HG03159 (cell line): ENCODE data around the gene STAM.
A peak's percentile ranks its signal among the peaks of the same experiment; 100 is the strongest.
"Not testable (repeated sequence)": the region's sequence is repeated elsewhere in the genome, so short reads cannot be mapped to it uniquely, and the experiment has no call there.

Experiments
- ATAC-seq: cut with Tn5 transposase; IDR thresholded peaks from one replicate; pipeline ENCODE4 v1.9.1; 2021; ENCODE audit warnings: mild to moderate bottlenecking, moderate library complexity; ENCODE audit not compliant: unreplicated experiment

Gene STAM

DNA sequence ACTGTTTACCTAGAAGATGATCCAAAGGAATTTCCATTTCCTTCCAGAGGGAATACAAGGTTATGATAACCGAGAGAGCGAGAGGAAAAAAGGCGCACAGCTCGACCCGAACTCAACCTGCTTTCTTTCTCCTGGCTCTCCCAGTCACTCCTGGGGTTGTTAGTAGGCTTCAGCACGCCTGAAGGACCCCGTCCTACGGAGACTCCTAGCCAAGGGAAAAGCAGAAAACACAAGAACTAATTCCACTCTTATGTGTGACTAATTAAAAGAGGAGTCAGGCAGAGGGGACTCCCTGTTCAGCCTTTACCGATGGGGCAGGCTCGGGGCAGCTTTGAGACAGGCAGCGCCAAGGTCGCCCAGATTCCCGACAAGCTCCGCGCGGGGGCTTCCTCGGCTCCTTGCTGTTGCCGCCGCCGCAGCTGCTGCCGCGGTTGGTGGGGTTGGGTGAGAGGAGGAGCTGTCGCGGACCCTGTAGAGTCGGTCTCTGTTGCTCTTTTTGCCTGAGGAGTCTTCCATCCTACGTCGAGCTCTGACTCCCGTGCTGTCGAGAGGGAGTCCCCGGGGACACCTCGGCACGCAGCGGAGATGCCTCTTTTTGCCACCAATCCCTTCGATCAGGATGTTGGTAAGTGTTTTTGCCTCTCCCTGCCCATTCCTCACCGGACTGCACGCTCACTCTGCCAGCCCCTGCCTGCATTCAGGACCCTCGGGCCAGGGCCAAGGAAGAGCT, at the start of gene STAM:
Gene STAM (plus strand): TSS at position 397 of the 730 bp plus-strand sequence. CDS start 189 bp downstream, at position 586.
- ATAC-seq: peak; percentile 83

DNA sequence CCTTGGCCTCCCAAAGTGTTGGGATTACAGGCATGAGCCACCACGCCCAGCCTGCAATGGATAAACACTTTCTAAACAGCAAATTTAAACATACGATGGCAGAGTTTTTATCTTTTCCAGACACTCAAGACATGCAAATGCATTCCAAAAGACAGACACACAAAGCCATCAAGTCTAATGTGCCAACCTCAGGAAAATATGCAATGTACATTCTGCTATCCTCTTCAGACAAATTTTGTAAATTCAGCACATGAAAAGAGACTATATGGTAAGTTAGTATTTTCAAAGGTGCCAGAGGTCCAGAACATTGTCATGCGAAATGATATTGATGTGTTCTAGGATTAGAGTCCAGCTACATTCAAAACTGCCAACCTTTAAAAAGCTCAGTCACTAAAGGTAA, 46.6 kb upstream of the STAM start:
- no peak for ATAC-seq

DNA sequence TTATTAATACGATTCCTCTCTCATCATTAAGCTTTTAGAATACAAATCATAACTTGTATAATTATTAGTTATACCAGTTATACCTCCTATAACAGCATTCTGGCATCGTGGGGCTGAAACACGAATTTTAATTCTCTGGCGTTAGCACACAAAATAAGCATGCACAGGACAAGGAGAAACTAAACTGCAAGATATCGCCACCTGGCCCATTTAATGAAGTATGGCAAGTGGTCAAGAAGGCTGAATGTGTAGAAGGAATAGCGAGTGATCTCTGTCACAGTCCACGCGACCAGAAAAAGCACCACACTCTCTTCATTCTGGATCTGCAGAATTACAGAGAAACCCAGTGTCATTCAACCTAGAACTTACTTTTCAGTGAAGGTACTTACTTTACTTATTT, 44.9 kb upstream of the STAM start:
- ATAC-seq: no peak

DNA sequence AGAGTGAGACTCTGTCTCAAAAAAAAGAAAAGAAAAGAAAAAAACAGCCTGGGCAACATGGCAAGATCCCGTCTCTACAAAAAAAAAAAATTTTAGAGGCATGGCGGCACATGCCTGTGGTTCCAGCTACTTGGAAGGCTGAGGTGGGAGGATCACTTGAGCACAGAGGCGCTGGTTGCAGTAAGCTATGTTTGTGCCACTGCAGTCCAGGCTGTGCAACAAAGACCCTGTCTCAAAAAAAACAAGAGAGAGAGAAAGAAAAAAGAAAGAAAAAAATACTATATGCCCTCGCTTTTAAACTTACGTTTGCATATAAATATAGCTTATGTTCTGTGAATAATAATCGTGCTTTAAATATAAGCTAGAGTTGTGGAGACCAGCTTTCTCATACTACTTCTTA, 38.0 kb upstream of the STAM start:
- no peak for ATAC-seq

DNA sequence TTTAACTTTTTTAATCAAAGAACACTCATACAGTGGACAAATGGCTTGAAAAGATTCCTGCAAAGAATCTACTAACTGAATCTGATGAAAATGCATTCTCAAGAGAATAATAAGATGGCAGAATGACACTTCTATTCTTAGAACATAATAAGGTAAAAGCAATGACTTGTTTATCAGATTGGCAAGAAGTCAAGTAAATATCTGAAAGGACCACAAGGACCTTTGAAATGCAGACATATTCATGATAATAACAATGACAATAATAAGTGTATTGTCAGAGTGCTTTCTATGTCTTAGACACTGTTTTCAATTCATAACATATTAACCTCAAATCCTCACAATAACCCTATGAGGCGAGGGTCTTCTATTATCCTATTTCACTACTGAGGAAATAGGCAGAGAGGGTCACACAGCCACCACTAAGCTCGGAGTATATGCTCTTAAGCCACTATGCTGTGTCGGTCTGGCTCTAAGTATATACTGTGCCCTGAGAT, 37.4 kb upstream of the STAM start:
- ATAC-seq: no peak

DNA sequence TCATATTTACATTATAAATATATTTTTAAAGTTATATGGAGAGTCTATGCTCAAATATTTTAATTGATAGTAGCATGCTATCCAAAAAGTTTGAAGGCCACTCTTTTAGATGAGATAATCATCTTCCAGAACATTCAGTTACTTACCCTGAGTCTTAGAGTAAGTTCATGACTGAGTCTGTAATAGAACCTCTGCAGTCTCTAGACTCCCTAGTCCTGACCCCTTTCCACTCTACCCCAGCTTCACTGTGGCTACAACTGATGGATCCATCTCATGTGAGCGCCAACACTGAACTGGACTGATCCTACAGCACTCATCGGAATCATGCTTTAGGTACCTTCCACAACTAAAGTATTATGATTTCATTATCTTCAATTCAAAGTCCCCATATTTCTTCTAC, 36.9 kb upstream of the STAM start:
- no peak for ATAC-seq

DNA sequence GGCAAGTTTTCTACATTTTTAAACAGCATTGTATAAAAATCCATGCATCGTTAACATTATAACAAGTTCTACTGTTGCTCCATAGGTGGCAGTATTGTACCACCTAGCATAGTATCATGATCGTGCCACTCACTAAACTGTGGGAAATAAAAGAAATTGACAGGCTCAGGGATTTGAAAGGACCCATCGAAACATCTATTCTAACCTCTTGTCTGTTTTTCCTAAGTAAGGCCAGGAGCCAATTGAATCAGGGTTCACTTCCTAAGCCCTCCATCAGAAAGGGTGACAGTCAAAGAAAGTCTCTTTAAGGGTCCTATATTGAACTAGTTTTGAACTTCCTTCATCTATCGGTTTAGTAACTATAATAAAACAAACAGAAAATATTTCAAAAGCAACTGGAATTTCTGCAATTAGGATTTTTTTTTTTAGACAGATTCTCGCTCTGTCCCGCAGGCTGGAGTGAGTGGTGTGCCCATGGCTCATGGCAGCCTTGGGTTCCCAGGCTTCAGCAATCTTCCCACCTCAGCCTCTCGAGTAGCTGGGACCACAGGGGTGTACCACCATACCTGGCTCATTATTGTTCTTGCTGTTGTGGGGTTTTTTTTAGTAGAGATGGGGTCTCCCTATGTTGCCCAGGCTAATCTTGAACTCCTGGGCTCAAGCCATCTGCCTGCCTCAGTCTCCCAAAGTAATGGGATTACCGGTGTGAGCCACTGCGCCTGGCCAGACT, 36.2 kb upstream of the STAM start:
- ATAC-seq: peak; percentile 89

DNA sequence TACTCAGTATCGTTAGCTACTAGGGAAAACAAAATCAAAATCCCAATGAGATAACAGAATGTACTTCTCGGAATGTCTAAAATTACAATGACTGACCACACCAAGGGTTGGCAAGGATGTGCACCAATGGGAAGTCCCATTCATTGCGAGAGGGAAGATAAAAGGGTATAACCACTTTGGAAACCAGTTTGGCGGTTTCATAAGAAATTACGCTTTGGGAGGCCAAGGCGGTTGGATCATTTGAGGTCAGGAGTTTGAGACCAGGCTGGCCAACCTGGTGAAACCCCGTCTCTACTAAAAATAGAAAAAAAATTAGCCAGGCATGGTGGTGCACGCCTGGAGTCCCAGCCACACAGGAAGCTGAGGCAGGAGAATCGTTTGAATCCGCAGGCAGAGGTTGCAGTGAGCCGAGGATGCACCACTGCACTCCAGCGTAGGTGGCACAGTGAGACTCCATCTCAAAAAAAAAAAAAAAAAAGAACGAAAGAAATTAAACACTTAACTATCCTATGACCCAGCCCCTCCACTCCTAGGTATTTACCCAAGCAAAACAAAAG, 34.4 kb upstream of the STAM start:
- ATAC-seq: no peak

DNA sequence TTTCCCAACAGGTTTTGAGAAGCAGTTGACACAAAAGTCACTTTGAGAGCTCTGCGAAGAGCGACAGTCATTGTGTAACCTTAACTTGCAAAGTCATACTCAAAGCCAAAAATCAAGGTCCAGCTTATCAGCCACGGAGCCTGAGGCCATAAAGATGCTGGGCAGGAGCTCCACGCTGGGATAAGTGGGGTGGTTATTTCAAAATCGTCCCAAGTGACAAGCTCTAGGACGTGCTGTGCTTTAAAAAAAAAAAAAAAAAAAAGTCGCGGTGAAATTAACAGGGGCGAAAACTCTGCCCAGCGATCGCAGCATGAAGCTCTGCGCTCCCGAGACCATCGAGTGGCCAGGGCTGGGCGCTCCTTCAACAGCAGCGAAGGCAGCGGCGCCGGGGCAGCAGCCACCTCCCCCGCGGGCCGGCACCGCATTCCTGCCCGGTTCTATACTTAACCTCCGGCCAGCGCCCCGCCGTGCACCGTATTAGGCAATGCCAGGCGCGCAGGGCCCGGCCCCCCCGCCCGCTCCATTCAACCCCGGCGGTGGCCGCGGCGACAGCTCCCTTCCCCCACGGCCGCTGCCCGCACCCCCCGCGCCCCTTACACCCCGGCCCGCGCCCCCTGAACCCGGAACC, 27.4 kb upstream of the STAM start:
- ATAC-seq: peak; percentile 47

DNA sequence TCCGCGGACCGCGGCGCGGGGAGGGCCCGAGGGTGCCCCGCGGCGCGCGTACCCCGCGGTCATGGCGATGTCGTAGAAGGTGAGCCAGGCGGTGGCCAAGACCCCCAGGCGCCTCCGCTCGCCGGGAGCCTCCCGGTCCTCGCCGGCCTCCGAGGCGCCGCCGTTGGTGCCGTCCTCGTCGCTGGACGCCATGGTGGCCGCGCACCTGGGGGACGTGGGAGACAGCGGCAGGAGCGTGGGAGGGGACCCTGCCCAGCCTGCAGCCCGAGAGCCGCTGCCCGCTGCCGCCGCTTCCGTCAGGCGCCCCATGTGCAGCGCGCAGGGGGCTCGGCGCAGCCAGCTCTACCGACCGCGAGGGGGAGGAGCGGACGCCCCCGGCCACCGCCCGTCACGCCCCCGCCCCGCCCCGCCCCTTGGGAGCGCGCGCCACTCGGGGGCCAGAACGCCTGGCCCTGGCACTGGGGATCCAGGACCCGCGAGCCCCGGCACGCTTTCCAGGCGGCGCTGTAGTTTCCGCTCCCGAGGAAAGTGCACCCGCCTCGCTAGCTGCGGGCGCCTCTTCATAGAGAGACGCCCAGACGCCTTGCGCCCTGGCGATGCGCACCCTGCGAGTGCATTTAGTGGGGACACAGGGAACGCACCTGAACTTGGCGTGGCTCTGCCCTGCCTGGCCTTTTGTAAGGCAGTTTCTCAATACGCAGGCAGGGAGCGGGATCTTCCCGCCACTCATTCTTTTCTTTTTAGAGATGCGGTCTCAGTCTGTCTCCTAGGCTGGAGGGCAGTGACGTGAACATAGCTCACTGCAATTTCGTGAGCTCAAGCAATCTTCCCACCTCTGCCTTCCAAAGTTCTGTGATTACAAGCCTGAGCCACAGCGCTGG, 26.7 kb upstream of the STAM start, which contains the start of gene HACD1:
Gene HACD1 (minus strand): TSS at position 344 of the 881 bp plus-strand sequence. CDS start 35 bp downstream, at position 309.
- ATAC-seq: peak; percentile 68

DNA sequence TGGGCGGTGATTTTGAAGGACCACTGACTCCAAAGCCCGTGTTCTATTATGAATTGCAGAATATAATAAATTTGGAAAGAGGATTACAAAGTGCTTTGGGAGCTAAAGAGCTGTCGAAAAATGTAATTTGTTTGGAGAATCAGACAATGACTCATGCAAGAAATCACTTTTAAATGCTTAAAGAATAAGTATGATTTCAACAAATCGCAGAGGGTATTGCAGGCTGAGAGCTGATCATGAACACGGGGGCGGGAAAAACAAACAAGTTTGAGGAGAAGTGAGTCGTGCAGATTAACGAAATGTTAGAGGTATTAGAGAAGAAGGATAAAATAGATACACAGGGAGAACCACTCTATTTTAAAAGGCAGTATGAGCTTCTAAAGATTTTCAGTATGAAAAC, 21.9 kb upstream of the STAM start:
- ATAC-seq: no peak

DNA sequence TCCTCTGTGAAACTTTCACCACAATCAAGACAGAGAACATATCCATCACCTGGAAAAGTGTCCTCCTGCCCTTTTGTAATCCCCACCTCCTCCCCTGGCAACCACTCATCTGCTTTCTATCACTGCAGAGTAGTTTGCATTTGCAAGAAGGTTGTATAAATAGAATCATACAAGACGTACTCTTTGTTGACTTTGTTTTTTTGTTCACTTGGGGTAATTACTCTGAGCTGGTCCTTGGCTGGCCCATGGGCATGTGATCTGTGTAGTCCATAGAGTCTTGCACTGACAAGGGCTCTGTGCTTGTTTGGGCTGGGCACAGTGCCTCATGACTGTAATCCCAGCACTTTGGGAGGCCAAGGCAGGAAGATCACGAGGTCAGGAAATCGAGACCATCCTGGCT, 19.0 kb upstream of the STAM start:
- no peak for ATAC-seq

DNA sequence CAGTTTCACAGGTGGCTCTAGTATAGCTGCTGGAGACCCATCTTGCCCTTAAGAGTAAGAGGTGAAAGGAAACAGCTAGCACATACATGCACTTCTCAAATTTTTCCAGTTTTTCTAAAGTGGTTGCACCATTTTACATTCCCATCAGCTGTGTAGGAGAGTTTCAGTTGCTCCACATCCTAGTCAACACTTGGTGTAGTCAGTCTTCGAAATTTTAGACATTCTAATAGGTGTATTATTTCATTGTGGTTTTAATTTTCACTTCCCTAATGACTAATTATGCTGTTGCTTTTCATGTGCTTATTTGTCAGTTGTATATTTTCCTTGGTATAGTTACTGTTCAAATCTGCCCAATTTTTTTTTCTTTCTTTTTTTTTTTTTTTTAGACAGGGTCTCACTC, 17.3 kb upstream of the STAM start:
- no peak for ATAC-seq

DNA sequence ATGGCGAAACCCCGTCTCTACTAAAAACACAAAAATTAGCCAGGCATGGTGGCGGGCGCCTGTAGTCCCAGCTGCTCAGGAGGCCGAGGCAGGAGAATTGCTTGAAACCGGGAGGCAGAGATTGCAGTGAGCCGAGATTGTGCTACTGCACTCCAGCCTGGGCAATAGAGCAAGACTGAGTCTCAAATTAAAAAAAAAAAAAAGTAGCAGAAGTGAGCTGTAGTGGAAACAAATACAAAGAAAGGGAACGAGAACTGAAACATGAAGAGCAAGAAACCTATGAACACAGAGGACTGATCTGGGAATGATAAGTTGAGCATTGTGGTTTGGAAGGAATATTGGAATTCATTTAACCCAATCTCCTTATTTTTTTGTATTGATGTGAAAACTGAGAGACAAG, 11.4 kb upstream of the STAM start:
- not testable (repeated sequence) for ATAC-seq

DNA sequence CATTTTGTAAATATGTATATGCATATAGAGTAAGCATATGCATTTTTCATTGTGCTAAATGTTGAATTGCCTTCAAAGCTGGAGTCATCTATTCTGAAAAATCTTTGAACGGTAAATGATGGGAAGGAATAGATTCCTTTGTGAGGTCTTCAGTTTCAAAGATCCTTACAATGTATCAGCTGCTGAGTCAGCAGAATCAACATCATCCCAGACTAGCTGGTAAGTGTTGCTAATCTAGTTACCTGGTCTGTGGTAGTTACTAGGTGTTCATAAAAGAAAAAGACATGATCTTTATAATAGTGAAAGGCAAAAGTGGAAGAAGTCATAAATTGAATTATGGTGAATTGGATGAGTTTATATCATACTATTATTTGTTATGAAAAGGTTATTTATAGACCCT, 10.6 kb upstream of the STAM start:
- no peak for ATAC-seq

DNA sequence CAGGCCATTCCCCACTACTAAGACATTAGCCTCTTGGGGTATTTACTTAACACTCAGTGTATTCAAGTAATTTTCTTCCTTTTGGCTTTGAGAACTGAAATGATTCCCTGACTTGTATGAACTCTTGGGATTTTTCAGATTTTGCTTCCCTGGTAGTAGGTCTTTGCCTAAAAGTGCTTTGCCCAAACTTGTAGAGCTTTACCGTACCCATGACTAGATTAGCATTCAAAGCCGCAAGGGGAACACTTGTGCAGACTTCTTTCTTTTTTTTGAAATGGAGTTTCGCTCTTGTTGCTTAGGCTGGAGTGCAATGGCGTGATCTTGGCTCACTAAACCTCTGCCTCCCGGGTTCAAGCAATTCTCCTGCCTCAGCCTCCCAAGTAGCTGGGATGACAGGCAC, 6.1 kb upstream of the STAM start:
- ATAC-seq: no peak

DNA sequence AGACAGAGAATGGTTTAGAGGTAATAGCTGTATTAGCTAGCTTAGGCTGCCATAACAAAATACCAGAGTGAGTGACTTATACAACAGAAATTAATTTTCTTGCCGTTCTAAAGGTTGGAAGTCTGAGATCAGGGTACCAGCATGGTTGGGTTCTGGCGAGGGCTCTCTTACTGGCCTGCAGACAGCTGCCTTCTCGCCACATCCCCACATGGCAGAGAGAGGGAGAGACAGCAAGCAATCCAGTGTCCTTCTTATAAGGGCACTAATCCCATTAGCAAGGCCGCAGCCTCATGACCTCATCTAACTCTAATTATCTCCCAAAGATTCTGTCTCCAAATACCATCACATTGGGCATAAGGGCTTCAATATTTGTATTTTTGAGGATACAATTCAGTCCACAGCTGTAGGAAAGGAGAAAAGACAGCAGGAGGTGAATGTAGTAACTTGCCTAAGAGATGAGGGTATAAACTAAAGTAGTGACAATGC, 3.6 kb upstream of the STAM start:
- no peak for ATAC-seq

DNA sequence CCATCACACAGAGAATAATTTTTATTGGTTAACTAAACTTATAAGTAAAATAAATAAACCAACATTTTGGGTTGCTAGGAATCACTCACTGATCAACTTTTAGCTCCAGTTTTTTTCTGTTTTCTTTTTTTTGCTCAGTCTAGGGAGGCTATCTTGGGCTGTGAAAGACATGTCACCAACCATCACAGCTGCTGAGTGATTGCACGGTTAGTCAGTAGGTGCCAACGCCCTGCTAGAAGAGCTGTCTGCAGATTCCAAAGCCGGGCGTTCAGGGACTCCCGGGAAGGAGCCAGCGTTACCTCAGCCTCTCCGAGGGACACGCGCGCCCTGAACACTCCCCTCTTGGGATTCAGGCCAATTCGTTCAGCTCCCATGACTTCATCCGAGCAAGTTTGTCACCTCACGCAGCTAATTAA, 604 bp upstream of the STAM start:
- ATAC-seq: peak; percentile 25

DNA sequence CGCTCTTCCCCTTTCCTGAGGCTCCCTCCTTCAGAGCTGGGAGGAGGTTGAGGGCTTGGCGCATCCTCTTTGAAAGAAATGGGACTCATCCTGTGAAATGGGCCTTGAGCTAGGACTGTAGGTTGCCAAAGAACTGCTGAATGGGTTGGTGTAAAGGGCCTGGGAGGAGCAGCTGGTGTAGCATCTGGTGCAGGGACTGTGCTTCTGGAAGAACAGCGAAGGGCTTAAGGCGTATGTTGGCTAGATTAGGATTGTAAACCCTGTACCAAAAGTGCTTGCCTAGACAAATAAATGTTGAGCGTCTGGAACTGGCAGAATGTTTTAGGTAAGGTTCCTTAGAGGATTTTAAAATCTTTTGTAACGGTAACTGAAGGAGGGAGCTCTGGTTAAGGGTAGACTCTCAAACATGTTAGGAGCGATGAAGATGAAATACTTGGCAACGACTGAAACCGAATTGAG, 563 bp downstream of the STAM start:
- ATAC-seq: peak; percentile 31
